ENCODE measurements around the gene BDKRB1.

DNA sequence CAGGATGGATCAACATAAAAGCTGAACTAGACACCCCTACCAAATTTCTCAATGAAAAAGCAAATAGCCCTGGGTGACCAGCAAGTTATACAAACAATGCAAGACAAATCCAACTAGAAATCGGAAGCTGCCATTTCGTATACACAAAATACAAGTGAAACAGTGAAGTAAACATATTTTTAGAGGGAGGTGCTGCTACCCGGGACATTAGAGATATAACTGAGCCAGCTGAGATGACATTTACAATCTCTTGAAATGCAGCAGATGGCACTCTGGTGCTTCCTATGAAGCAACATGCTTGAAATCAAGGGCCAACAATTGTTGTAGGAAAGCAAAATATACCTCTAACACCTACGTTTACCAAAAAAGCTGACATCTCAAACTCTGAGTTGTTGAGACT lies 25.5 kb downstream of the BDKRB1 start:
- TF ChIP-seq, protein P1, sequence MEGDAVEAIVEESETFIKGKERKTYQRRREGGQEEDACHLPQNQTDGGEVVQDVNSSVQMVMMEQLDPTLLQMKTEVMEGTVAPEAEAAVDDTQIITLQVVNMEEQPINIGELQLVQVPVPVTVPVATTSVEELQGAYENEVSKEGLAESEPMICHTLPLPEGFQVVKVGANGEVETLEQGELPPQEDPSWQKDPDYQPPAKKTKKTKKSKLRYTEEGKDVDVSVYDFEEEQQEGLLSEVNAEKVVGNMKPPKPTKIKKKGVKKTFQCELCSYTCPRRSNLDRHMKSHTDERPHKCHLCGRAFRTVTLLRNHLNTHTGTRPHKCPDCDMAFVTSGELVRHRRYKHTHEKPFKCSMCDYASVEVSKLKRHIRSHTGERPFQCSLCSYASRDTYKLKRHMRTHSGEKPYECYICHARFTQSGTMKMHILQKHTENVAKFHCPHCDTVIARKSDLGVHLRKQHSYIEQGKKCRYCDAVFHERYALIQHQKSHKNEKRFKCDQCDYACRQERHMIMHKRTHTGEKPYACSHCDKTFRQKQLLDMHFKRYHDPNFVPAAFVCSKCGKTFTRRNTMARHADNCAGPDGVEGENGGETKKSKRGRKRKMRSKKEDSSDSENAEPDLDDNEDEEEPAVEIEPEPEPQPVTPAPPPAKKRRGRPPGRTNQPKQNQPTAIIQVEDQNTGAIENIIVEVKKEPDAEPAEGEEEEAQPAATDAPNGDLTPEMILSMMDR (IDR thresholded peaks at IDR 0.05; ENCODE audit: borderline replicate concordance, extremely low read depth, low read length, poor library complexity, severe bottlenecking) = peak; percentile 4
- no peak for TF ChIP-seq EZH2 (IDR thresholded peaks at IDR 0.05; ENCODE audit: borderline replicate concordance, low read depth, low read length, severe bottlenecking)
